K562 (cell line): ENCODE measurements around the gene FRMPD2. TPM values are rescaled to one million over a fixed set of nuclear protein-coding genes. Genes with fewer than 3 reads are reported as not detected.
A peak's percentile ranks its signal among the peaks of the same experiment; 100 is the strongest.

ENCODE experiments used
- LARP7 ChIP-seq: fragments of 450-650 bp; IDR thresholded peaks from 2 replicates; pipeline ENCODE4 v1.6.1; 2016
- MECOM ChIP-seq: fragments of 250-450 bp; sonication (Bioruptor Pico); IDR thresholded peaks from 2 replicates; pipeline ENCODE4 v1.8.0; 2022; ENCODE audit warnings: inconsistent platforms
- NONO ChIP-seq, 2 experiments: fragments of 200-400 bp in 1 of 2; fragments of 450-650 bp in 1 of 2; formaldehyde crosslinking in 1 of 2; IDR thresholded peaks; 2 replicates each; pipeline ENCODE4 v1.6.1; 2017; ENCODE audit warnings: low read depth in 2 of 2, mild to moderate bottlenecking in 2 of 2, moderate library complexity in 2 of 2, low read length in 1 of 2
- PURB ChIP-seq: sonication (generic); formaldehyde crosslinking; IDR thresholded peaks from 2 replicates; pipeline ENCODE4 v1.9.0; 2021; ENCODE audit warnings: low read depth, mild to moderate bottlenecking, missing genetic modification reagents
- SMARCA5 ChIP-seq: fragments of 450-650 bp; IDR thresholded peaks from 2 replicates; pipeline ENCODE4 v1.6.1; 2016
- ZNF324 ChIP-seq: fragments of 250-450 bp; sonication (Bioruptor Pico); IDR thresholded peaks from 2 replicates; pipeline ENCODE4 v1.4.0; 2020; ENCODE audit warnings: mild to moderate bottlenecking
- polyA plus RNA-seq, 8 experiments: library from polyadenylated mRNA; depleted of rRNA in 4 of 8; stranded (reverse) in 5 of 8; unstranded in 3 of 8; fragments of >200 nt; fragmentation: Nextera tagmentation in 2 of 8; fragmentation: Illumina TruSeq in 1 of 8; extraction: Ambion mirVana in 2 of 8; extraction: Trizol in 1 of 8; gene quantifications; 2 replicates each; pipeline versions ENCODE4 v1.2.1 to v1.2.3, GENCODE V29; 2011 to 2014; ENCODE audit warnings: inconsistent platforms in 1 of 8, missing spikeins in 1 of 8
- total RNA-seq, 7 experiments: library from RNA; depleted of rRNA in 6 of 7; stranded (reverse); fragments of >200 nt in 6 of 7; fragmentation: Illumina TruSeq in 2 of 7; extraction: Trizol in 2 of 7; gene quantifications; 2 replicates each; pipeline versions ENCODE4 v1.2.1 to v1.2.3, GENCODE V29; 2011 to 2021; ENCODE audit warnings: low replicate concordance in 1 of 7
- TF ChIP-seq, protein P1 (sequence below), 3 experiments: fragments of 200-800 bp in 1 of 3; fragments of 250-450 bp in 1 of 3; fragments of 450-650 bp in 1 of 3; sonication (Bioruptor Pico) in 1 of 3; sonication (Bioruptor generic) in 1 of 3; formaldehyde crosslinking in 1 of 3; IDR thresholded peaks; 2 replicates each; pipeline versions ENCODE4 v1.6.1 to v1.8.0; 2016 to 2022; ENCODE audit warnings: mild to moderate bottlenecking in 2 of 3, missing genetic modification characterization in 2 of 3, missing compliant biosample characterization in 1 of 3, moderate library complexity in 1 of 3
- TF ChIP-seq, protein P2 (sequence below): fragments of 450-650 bp; IDR thresholded peaks from 2 replicates; pipeline ENCODE4 v1.6.1; 2016; ENCODE audit warnings: low read depth
- TF ChIP-seq, protein P3 (sequence below): sonication (generic); formaldehyde crosslinking; IDR thresholded peaks from 2 replicates; pipeline ENCODE4 v1.4.0; 2020; ENCODE audit warnings: mild to moderate bottlenecking, missing genetic modification reagents

Gene FRMPD2
- total and polyA plus RNA-seq, 9 of the 15 experiments (the other 6 are each of a cell fraction or from before 2014, with no cell fraction given) = 0.12 to 0.95 (median 0.33) TPM

DNA sequence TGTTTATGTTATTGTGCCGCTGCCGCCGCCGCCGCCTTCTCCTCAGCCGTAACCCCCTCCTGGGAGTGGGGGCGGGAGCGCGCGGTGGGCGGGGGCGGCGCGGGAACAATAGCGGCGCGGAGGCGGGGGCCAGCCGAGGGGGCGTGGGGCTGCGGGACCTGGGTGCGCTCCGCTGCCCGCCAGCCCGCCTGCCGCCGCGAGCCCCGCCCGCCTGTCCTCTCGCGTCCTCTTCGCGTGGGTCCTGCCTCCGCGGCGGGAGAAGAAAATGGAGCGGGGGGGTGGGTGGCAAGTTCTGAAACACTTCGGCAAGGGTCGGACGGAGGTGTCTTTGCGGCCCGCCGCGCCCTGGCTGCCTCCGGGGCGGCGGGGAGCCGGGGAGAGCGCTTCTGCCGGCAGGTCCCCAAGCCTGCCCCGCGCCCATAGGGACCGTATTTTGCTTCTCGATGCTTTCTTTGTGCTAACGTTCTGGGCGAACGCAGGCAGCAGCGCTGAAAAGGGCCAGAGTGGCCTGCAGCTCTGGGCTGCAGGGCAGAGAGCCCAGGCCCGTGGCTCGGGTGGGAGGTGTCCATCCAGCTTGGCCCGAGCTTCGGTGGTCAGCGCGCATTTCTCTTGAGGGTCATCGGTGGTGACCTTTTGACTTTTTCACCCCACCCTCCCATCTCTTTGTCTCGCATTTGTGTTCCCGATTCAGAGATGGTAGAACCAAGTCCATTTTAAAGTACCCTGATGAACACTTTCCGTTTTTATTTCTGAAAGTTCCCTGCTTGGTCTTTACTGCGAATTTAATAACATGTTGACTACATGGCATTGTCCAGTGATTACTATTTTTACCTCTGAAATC lies 32.6 kb upstream of the FRMPD2 start (continued):
- TF ChIP-seq PURB (CRISPR knock-in tag) (no peak), LARP7 (no peak), ZNF324 (no peak), SMARCA5 (no peak), MECOM (CRISPR knock-in tag) (no peak), NONO (IDR thresholded peaks at IDR 0.05; ENCODE audit: low read depth in 2 of 2, low read length in 1 of 2) (no peak; a peak in 1 of 4 replicates)
- TF ChIP-seq, protein P1, sequence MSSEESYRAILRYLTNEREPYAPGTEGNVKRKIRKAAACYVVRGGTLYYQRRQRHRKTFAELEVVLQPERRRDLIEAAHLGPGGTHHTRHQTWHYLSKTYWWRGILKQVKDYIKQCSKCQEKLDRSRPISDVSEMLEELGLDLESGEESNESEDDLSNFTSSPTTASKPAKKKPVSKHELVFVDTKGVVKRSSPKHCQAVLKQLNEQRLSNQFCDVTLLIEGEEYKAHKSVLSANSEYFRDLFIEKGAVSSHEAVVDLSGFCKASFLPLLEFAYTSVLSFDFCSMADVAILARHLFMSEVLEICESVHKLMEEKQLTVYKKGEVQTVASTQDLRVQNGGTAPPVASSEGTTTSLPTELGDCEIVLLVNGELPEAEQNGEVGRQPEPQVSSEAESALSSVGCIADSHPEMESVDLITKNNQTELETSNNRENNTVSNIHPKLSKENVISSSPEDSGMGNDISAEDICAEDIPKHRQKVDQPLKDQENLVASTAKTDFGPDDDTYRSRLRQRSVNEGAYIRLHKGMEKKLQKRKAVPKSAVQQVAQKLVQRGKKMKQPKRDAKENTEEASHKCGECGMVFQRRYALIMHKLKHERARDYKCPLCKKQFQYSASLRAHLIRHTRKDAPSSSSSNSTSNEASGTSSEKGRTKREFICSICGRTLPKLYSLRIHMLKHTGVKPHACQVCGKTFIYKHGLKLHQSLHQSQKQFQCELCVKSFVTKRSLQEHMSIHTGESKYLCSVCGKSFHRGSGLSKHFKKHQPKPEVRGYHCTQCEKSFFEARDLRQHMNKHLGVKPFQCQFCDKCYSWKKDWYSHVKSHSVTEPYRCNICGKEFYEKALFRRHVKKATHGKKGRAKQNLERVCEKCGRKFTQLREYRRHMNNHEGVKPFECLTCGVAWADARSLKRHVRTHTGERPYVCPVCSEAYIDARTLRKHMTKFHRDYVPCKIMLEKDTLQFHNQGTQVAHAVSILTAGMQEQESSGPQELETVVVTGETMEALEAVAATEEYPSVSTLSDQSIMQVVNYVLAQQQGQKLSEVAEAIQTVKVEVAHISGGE (CRISPR knock-in tag; IDR thresholded peaks at IDR 0.05) = peak in 1 of 3 experiments; percentile 62; a peak in 1 of 6 replicates
- TF ChIP-seq, protein P2, sequence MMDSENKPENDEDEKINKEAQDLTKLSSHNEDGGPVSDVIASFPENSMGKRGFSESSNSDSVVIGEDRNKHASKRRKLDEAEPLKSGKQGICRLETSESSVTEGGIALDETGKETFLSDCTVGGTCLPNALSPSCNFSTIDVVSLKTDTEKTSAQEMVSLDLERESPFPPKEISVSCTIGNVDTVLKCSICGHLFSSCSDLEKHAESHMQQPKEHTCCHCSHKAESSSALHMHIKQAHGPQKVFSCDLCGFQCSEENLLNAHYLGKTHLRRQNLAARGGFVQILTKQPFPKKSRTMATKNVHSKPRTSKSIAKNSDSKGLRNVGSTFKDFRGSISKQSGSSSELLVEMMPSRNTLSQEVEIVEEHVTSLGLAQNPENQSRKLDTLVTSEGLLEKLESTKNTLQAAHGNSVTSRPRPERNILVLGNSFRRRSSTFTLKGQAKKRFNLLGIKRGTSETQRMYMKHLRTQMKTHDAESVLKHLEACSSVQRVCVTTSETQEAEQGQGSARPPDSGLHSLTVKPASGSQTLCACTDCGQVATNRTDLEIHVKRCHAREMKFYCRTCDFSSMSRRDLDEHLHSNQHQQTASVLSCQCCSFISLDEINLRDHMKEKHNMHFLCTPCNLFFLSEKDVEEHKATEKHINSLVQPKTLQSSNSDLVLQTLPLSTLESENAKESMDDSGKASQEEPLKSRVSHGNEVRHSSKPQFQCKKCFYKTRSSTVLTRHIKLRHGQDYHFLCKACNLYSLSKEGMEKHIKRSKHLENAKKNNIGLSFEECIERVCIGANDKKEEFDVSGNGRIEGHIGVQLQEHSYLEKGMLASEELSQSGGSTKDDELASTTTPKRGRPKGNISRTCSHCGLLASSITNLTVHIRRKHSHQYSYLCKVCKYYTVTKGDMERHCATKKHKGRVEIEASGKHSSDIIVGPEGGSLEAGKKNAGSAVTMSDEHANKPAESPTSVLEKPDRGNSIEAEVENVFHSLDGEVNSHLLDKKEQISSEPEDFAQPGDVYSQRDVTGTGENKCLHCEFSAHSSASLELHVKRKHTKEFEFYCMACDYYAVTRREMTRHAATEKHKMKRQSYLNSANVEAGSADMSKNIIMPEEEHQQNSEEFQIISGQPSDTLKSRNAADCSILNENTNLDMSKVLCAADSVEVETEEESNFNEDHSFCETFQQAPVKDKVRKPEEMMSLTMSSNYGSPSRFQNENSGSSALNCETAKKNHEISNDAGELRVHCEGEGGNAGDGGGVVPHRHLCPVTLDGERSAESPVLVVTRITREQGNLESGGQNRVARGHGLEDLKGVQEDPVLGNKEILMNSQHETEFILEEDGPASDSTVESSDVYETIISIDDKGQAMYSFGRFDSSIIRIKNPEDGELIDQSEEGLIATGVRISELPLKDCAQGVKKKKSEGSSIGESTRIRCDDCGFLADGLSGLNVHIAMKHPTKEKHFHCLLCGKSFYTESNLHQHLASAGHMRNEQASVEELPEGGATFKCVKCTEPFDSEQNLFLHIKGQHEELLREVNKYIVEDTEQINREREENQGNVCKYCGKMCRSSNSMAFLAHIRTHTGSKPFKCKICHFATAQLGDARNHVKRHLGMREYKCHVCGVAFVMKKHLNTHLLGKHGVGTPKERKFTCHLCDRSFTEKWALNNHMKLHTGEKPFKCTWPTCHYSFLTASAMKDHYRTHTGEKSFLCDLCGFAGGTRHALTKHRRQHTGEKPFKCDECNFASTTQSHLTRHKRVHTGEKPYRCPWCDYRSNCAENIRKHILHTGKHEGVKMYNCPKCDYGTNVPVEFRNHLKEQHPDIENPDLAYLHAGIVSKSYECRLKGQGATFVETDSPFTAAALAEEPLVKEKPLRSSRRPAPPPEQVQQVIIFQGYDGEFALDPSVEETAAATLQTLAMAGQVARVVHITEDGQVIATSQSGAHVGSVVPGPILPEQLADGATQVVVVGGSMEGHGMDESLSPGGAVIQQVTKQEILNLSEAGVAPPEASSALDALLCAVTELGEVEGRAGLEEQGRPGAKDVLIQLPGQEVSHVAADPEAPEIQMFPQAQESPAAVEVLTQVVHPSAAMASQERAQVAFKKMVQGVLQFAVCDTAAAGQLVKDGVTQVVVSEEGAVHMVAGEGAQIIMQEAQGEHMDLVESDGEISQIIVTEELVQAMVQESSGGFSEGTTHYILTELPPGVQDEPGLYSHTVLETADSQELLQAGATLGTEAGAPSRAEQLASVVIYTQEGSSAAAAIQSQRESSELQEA = no peak
- TF ChIP-seq, protein P3, sequence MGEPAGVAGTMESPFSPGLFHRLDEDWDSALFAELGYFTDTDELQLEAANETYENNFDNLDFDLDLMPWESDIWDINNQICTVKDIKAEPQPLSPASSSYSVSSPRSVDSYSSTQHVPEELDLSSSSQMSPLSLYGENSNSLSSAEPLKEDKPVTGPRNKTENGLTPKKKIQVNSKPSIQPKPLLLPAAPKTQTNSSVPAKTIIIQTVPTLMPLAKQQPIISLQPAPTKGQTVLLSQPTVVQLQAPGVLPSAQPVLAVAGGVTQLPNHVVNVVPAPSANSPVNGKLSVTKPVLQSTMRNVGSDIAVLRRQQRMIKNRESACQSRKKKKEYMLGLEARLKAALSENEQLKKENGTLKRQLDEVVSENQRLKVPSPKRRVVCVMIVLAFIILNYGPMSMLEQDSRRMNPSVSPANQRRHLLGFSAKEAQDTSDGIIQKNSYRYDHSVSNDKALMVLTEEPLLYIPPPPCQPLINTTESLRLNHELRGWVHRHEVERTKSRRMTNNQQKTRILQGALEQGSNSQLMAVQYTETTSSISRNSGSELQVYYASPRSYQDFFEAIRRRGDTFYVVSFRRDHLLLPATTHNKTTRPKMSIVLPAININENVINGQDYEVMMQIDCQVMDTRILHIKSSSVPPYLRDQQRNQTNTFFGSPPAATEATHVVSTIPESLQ = no peak
